Keratinocyte (primary cell): ENCODE results near the gene TNK1. TPM values are rescaled to one million over a fixed set of nuclear protein-coding genes. Genes with fewer than 3 reads are reported as not detected.

Experiments
- DNase-seq: peaks from one replicate; pipeline ENCODE4 v3.0.0-alpha.2; 2011; ENCODE audit warnings: low read depth, missing footprints, low spot score
- FAIRE-seq: peaks from 2 replicates; lab custom pipeline; 2011; peaks lifted over from hg19 to GRCh38; lab: Jason Lieb, UNC
- H2AFZ ChIP-seq: 2 replicates; pipeline ENCODE4 v1.6.0; 2012; ENCODE audit warnings: low read length, control low read depth, inconsistent platforms; ENCODE audit not compliant: control insufficient read depth
- H3K27ac ChIP-seq: 2 replicates; pipeline ENCODE4 v1.5.1; 2011; ENCODE audit warnings: low read length; ENCODE audit not compliant: control insufficient read depth, insufficient read depth
- H3K27me3 ChIP-seq: 3 replicates; pipeline ENCODE4 v1.6.0; 2011; ENCODE audit warnings: low read length; ENCODE audit not compliant: control insufficient read depth, insufficient read depth; ENCODE audit errors: extremely low read depth
- H3K36me3 ChIP-seq, 2 experiments: 2 replicates in 1 of 2; 3 replicates in 1 of 2; pipeline ENCODE4 v1.5.1; 2011; ENCODE audit warnings: low read length in 2 of 2, mild to moderate bottlenecking in 1 of 2; ENCODE audit not compliant: control insufficient read depth in 2 of 2, insufficient read depth in 2 of 2; ENCODE audit errors: extremely low read depth in 1 of 2
- H3K4me1 ChIP-seq: 3 replicates; pipeline ENCODE4 v1.5.1; 2011; ENCODE audit warnings: low read length; ENCODE audit not compliant: control insufficient read depth, insufficient read depth; ENCODE audit errors: extremely low read depth
- H3K4me2 ChIP-seq: 3 replicates; pipeline ENCODE4 v1.6.0; 2011; ENCODE audit warnings: low read depth, low read length; ENCODE audit not compliant: control insufficient read depth, insufficient read depth; ENCODE audit errors: extremely low read depth
- H3K4me3 ChIP-seq, 3 experiments: fragments of 200-600 bp in 1 of 3; sonication (generic) in 1 of 3; 2 replicates in 2 of 3; 3 replicates in 1 of 3; pipeline ENCODE4 v1.5.1; 2011 to 2016; ENCODE audit warnings: low read length in 3 of 3, mild to moderate bottlenecking in 3 of 3, control low read depth in 2 of 3, inconsistent platforms in 1 of 3, low read depth in 1 of 3, mixed read lengths in 1 of 3, mixed run types in 1 of 3, moderate library complexity in 1 of 3; ENCODE audit not compliant: control insufficient read depth in 2 of 3, insufficient read depth in 2 of 3; ENCODE audit errors: extremely low read depth in 1 of 3
- H3K79me2 ChIP-seq: 2 replicates; pipeline ENCODE4 v1.6.0; 2012; ENCODE audit warnings: low read length; ENCODE audit not compliant: control insufficient read depth, insufficient read depth
- H3K9ac ChIP-seq: 3 replicates; pipeline ENCODE4 v1.6.0; 2011; ENCODE audit warnings: low read length; ENCODE audit not compliant: control insufficient read depth, insufficient read depth; ENCODE audit errors: extremely low read depth
- H3K9me1 ChIP-seq: 3 replicates; pipeline ENCODE4 v1.6.0; 2011; ENCODE audit warnings: low read length; ENCODE audit not compliant: control insufficient read depth, insufficient read depth; ENCODE audit errors: extremely low read depth
- H3K9me3 ChIP-seq: 2 replicates; pipeline ENCODE4 v1.5.1; 2012; ENCODE audit warnings: low read depth, low read length; ENCODE audit not compliant: control insufficient read depth
- H4K20me1 ChIP-seq: 3 replicates; pipeline ENCODE4 v1.6.0; 2011; ENCODE audit warnings: low read length; ENCODE audit not compliant: control insufficient read depth, insufficient read depth; ENCODE audit errors: extremely low read depth
- CTCF ChIP-seq, 3 experiments: IDR thresholded peaks in 1 of 3; conservative IDR thresholded peaks in 1 of 3; optimal IDR thresholded peaks in 1 of 3; 2 replicates in 2 of 3; 3 replicates in 1 of 3; pipeline versions ENCODE3 to v1.5.1; 2011; ENCODE audit warnings: low read length in 3 of 3, mild to moderate bottlenecking in 3 of 3, moderate library complexity in 2 of 3, control low read depth in 1 of 3, inconsistent platforms in 1 of 3; ENCODE audit not compliant: insufficient read depth in 2 of 3; ENCODE audit errors: extremely low read depth in 1 of 3
- EZH2 ChIP-seq: IDR thresholded peaks from one replicate; pipeline ENCODE4 v1.6.1; 2012; ENCODE audit warnings: inconsistent platforms, mild to moderate bottlenecking, low read length, moderate library complexity
- dilution Hi-C: fragments of 300-500 bp; cut with MboI; formaldehyde crosslinking; loops from one replicate; pipeline ENCODE4 v1.7.0; 2020; ENCODE audit warnings: low sequenced_read_pairs; ENCODE audit not compliant: extremely low pct_ligation_motif_present
- polyA plus RNA-seq, 5 experiments: library from polyadenylated mRNA; depleted of rRNA in 3 of 5; stranded (reverse) in 3 of 5; stranded (forward) in 1 of 5; unstranded in 1 of 5; fragments of >200 nt; gene quantifications; 1 replicate in 1 of 5; 2 replicates in 3 of 5; 3 replicates in 1 of 5; pipeline versions ENCODE4 v1.2.1 to v1.2.3, GENCODE V29; 2011 to 2012; ENCODE audit warnings: missing spikeins in 2 of 5, low read depth in 1 of 5, low replicate concordance in 1 of 5

Gene TNK1
- polyA plus RNA-seq, 1 donor (not counting 4 experiments of a cell fraction or from before 2014, with no cell fraction given): 10.6 TPM

- Histone ChIP-seq H3K36me3 (no peaks in the 10 kb centered on the region), H3K4me3 (peak overlapping the region; percentile 58 to 74 (median 66)), H3K79me2 (peaks cover 23% of the 10 kb centered on the region), H3K9me1 (no peaks in the 10 kb centered on the region), H3K4me1 (peaks cover 40% of the 10 kb centered on the region), H2AFZ (no peak overlapping the region), H4K20me1 (no peaks in the 10 kb centered on the region), H3K27me3 (no peaks in the 10 kb centered on the region), H3K9me3 (no peaks in the 10 kb centered on the region), H3K4me2 (peak overlapping the region; percentile 95), H3K27ac (peak overlapping the region; percentile 98), H3K9ac (peak overlapping the region; percentile 99)
- DNase-seq (no peak), FAIRE-seq (no peak)
- TF ChIP-seq CTCF (optimal IDR thresholded peaks at IDR 0.05 in 1 of 3, IDR thresholded peaks at IDR 0.05 in 1 of 3, conservative IDR thresholded peaks at IDR 0.05 in 1 of 3; ENCODE audit: extremely low read depth in 1 of 3, insufficient read depth in 2 of 3, low read length in 3 of 3) (no peak), EZH2 (no peak)
- dilution Hi-C loops: no loop called here
These were observed 27.8 kb upstream of the TNK1 start for GRCh38 chr17:7352910-7353635.

GRCh38 chr17:7354262-7354843 is 26.5 kb upstream of the TNK1 start:
- Histone ChIP-seq H3K27ac (peak overlapping the region; percentile 88), H3K4me2 (peak overlapping the region; percentile 95), H4K20me1 (no peaks in the 10 kb centered on the region), H3K36me3 (no peaks in the 10 kb centered on the region), H2AFZ (no peak overlapping the region), H3K4me1 (peaks cover 40% of the 10 kb centered on the region), H3K9ac (peak overlapping the region; percentile 69), H3K27me3 (no peaks in the 10 kb centered on the region), H3K79me2 (peaks cover 23% of the 10 kb centered on the region), H3K9me1 (no peaks in the 10 kb centered on the region), H3K4me3 (peak overlapping the region; percentile 45 to 58 (median 54)), H3K9me3 (no peaks in the 10 kb centered on the region)
- DNase-seq (peak; percentile 100), FAIRE-seq (peak; percentile 100)
- TF ChIP-seq CTCF (optimal IDR thresholded peaks at IDR 0.05 in 1 of 3, IDR thresholded peaks at IDR 0.05 in 1 of 3, conservative IDR thresholded peaks at IDR 0.05 in 1 of 3; ENCODE audit: extremely low read depth in 1 of 3, insufficient read depth in 2 of 3, low read length in 3 of 3): peak in 2 of 3 experiments; percentile 35 to 47
- TF ChIP-seq EZH2: no peak
- dilution Hi-C loops: no loop called here
